Neural crest cell (in vitro differentiated cells): ENCODE measurements around the gene HSPE1. TPM values are rescaled to one million over a fixed set of nuclear protein-coding genes. Genes with fewer than 3 reads are reported as not detected.

ENCODE experiments used
- DNase-seq: peaks from one replicate; pipeline ENCODE4 v3.0.0; 2021; ENCODE audit warnings: low read depth, mixed read lengths, low spot score
- H3K27ac Mint-ChIP-seq: one replicate; pipeline ENCODE4 v1.8.0; 2021; ENCODE audit warnings: mild to moderate bottlenecking, mixed read lengths; ENCODE audit not compliant: unreplicated experiment
- H3K27me3 Mint-ChIP-seq: 2 replicates; pipeline ENCODE4 v1.8.0; 2021; ENCODE audit warnings: low read depth, mild to moderate bottlenecking, mixed read lengths
- H3K36me3 Mint-ChIP-seq: 2 replicates; pipeline ENCODE4 v1.8.0; 2021; ENCODE audit warnings: low read depth, mild to moderate bottlenecking, mixed read lengths
- H3K4me1 Mint-ChIP-seq: 2 replicates; pipeline ENCODE4 v1.8.0; 2021; ENCODE audit warnings: mixed read lengths
- H3K4me3 Mint-ChIP-seq: one replicate; pipeline ENCODE4 v1.8.0; 2021; ENCODE audit warnings: mild to moderate bottlenecking, mixed read lengths
- H3K9me3 Mint-ChIP-seq: 2 replicates; pipeline ENCODE4 v1.8.0; 2021; ENCODE audit warnings: mixed read lengths
- CTCF ChIP-seq: fragments of 200-600 bp; sonication (generic); conservative IDR thresholded peaks from 2 replicates; pipeline ENCODE4 v1.5.0; 2021; ENCODE audit warnings: antibody characterized with exemption, mild to moderate bottlenecking
- total RNA-seq: library from RNA; stranded (reverse); gene quantifications from 2 replicates; pipeline ENCODE4 v1.2.1, GENCODE V29; 2021

HSPE1 gene
- total RNA-seq, 1 donor from 2014 or later = 186 TPM

- TF ChIP-seq CTCF = no peak
- no peaks in the 10 kb centered on the region for H3K9me3 Mint-ChIP-seq
- H3K27ac Mint-ChIP-seq = no peak overlapping the region
- peaks cover 7% of the 10 kb centered on the region for H3K36me3 Mint-ChIP-seq
- H3K27me3 Mint-ChIP-seq = no peaks in the 10 kb centered on the region
- no peak overlapping the region for H3K4me3 Mint-ChIP-seq
- H3K4me1 Mint-ChIP-seq = peaks cover 10% of the 10 kb centered on the region
- no peak for DNase-seq
These were observed 6.5 kb downstream of the HSPE1 start for GRCh38 chr2:197506658-197507057.

GRCh38 chr2:197513915-197514314 is 13.7 kb downstream of the HSPE1 start:
- Mint-ChIP-seq H3K36me3 (no peaks in the 10 kb centered on the region), H3K27me3 (no peaks in the 10 kb centered on the region), H3K4me1 (peaks cover 29% of the 10 kb centered on the region), H3K27ac (no peak overlapping the region), H3K4me3 (peak overlapping the region; percentile 45), H3K9me3 (no peaks in the 10 kb centered on the region)
- TF ChIP-seq CTCF = no peak
- DNase-seq = no peak

GRCh38 chr2:197514754-197515153 is 14.6 kb downstream of the HSPE1 start:
- no peaks in the 10 kb centered on the region for H3K27me3 Mint-ChIP-seq
- H3K4me3 Mint-ChIP-seq = peak overlapping the region; percentile 98
- peak overlapping the region; percentile 99 for H3K27ac Mint-ChIP-seq
- H3K36me3 Mint-ChIP-seq = peaks cover 3% of the 10 kb centered on the region
- DNase-seq = no peak
- peaks cover 29% of the 10 kb centered on the region for H3K4me1 Mint-ChIP-seq
- no peaks in the 10 kb centered on the region for H3K9me3 Mint-ChIP-seq
- TF ChIP-seq CTCF = no peak

- no peaks in the 10 kb centered on the region for H3K9me3 Mint-ChIP-seq
- H3K4me3 Mint-ChIP-seq = peak overlapping the region; percentile 98
- no peak for TF ChIP-seq CTCF
- peak overlapping the region; percentile 99 for H3K27ac Mint-ChIP-seq
- no peaks in the 10 kb centered on the region for H3K27me3 Mint-ChIP-seq
- DNase-seq = no peak
- H3K4me1 Mint-ChIP-seq = peaks cover 29% of the 10 kb centered on the region
- H3K36me3 Mint-ChIP-seq = peaks cover 3% of the 10 kb centered on the region
These were observed 15.1 kb downstream of the HSPE1 start for GRCh38 chr2:197515315-197515738.

GRCh38 chr2:197515739-197516392 is 15.7 kb downstream of the HSPE1 start, which contains the start of gene MOB4:
Gene MOB4 (plus strand): TSS chr2:197516066. CDS start chr2:197516087, 21 bp downstream.
- Mint-ChIP-seq H3K4me3 (peak within 1 kb of the TSS; percentile 98), H3K27ac (peak within 1 kb of the TSS; percentile 99), H3K27me3 (no peaks in the 10 kb centered on the region), H3K4me1 (peaks cover 30% of the 10 kb centered on the region), H3K9me3 (no peaks in the 10 kb centered on the region), H3K36me3 (peaks cover 4% of the 10 kb centered on the region)
- TF ChIP-seq CTCF = no peak
- peak; percentile 99 for DNase-seq
